Body of pancreas (tissue), 4 donors: ENCODE data around the gene CDH16. TPM values are rescaled to one million over a fixed set of nuclear protein-coding genes. Genes with fewer than 3 reads are reported as not detected.

Experiments
- ATAC-seq: fragments of 150-250 bp; one replicate; pipeline ENCODE4 v1.9.1; 2016
- DNase-seq, 4 donors: peaks; one replicate each; pipeline ENCODE4 v3.0.0-alpha.2; 2019
- H3K27ac ChIP-seq, 4 donors: fragments of 200-600 bp; sonication (generic); 1 replicate in 3 of 4; 2 replicates in 1 of 4; pipeline versions ENCODE4 v1.5.1 to v1.6.1; 2016 to 2019; ENCODE audit warnings: mild to moderate bottlenecking in 1 of 4, mixed read lengths in 1 of 4, moderate library complexity in 1 of 4
- H3K27me3 ChIP-seq, 2 donors: fragments of 200-600 bp; sonication (generic); one replicate each; pipeline ENCODE4 v1.6.0; 2016; ENCODE audit warnings: mild to moderate bottlenecking in 1 of 2
- H3K36me3 ChIP-seq, 2 donors: fragments of 200-600 bp; sonication (generic); replicated peaks in 1 of 2; 2 replicates each; pipeline ENCODE4 v1.5.1; 2016; ENCODE audit warnings: low read depth in 2 of 2; ENCODE audit not compliant: insufficient read depth in 1 of 2
- H3K4me1 ChIP-seq: fragments of 200-600 bp; sonication (generic); one replicate; pipeline ENCODE4 v1.6.0; 2016
- H3K4me3 ChIP-seq, 2 donors: fragments of 200-600 bp; sonication (generic); 1 replicate in 1 of 2; 2 replicates in 1 of 2; pipeline ENCODE4 v1.5.1; 2016 to 2019
- H3K9me3 ChIP-seq, 3 donors: fragments of 200-600 bp; sonication (generic); 1 replicate in 2 of 3; 2 replicates in 1 of 3; pipeline ENCODE4 v1.5.1; 2016
- CTCF ChIP-seq, 7 experiments: fragments of 450-650 bp in 4 of 7; fragments of 200-600 bp in 3 of 7; sonication (generic) in 3 of 7; IDR thresholded peaks; one replicate each; pipeline ENCODE4 v1.5.1; 2016 to 2019; ENCODE audit warnings: antibody characterized with exemption in 7 of 7
- POLR2A ChIP-seq, 3 donors: fragments of 450-650 bp; IDR thresholded peaks; one replicate each; pipeline ENCODE4 v1.6.1; 2016; ENCODE audit warnings: antibody characterized with exemption in 3 of 3, mild to moderate bottlenecking in 2 of 3
- WGBS, 2 donors: methylation state at CpG; one replicate each; pipeline ENCODE4 v1.1.5; 2017; 5-methylcytosine and 5-hydroxymethylcytosine counted together
- intact Hi-C: fragments of 100-400 bp; cut with DNase I; formaldehyde crosslinking; loops from one replicate; pipeline ENCODE4 v1.15.1; 2023
- total RNA-seq, 2 donors: library from RNA; depleted of rRNA; stranded (reverse); fragments of >200 nt; gene quantifications; one replicate each; pipeline ENCODE4 v1.1.0, GENCODE V29; 2016

Gene CDH16
- total RNA-seq, 2 donors from 2014 or later, result not detected

- DNase-seq, result peak; percentile 87 to 89 (median 88)
Measured at GRCh38 chr16:66934138-66934838, 15.6 kb upstream of the CDH16 start, which contains the start of gene CIAO2B. Gene CIAO2B (minus strand): TSS chr16:66934402. CDS start chr16:66934364, 38 bp downstream.

GRCh38 chr16:66933776-66934137 lies 15.1 kb upstream of the CDH16 start:
- no peak for DNase-seq
- TF ChIP-seq POLR2A (IDR thresholded peaks at IDR 0.05) (no peak), CTCF (IDR thresholded peaks at IDR 0.05) (no peak)
- H3K4me1 ChIP-seq, result peaks cover 45% of the 10 kb centered on the region
- H3K27ac ChIP-seq, result peak overlapping the region; percentile 91 to 92 (median 92)
- ATAC-seq, result no peak
- peak overlapping the region; percentile 81 to 100 for H3K4me3 ChIP-seq
- intact Hi-C loops, result no loop called here
- no peaks in the 10 kb centered on the region for H3K27me3 ChIP-seq
- H3K9me3 ChIP-seq, result no peaks in the 10 kb centered on the region
- 0% methylated on average over 7 to 12 of the region's 12 CpGs for WGBS, 2 donors
- no peaks in the 10 kb centered on the region for H3K36me3 ChIP-seq

More at GRCh38 chr16:66934138-66934838, 15.6 kb upstream of the CDH16 start, which contains the start of gene CIAO2B:
- H3K9me3 ChIP-seq, result no peaks in the 10 kb centered on the region
- intact Hi-C loops, result no loop called here
- 0 to 1% methylated on average over 17 to 76 of the region's 76 CpGs for WGBS, 2 donors
- H3K4me3 ChIP-seq, result peak within 1 kb of the TSS; percentile 81 to 100
- H3K27me3 ChIP-seq, result no peaks in the 10 kb centered on the region
- peaks cover 45% of the 10 kb centered on the region for H3K4me1 ChIP-seq
- peak; percentile 89 for ATAC-seq
- H3K27ac ChIP-seq, result peak within 1 kb of the TSS; percentile 91 to 92 (median 92)
- TF ChIP-seq CTCF (IDR thresholded peaks at IDR 0.05) (no peak), POLR2A (IDR thresholded peaks at IDR 0.05) (peak; percentile 55 to 89 (median 84))
- no peaks in the 10 kb centered on the region for H3K36me3 ChIP-seq

GRCh38 chr16:66932076-66932475 lies 13.4 kb upstream of the CDH16 start:
- H3K36me3 ChIP-seq, result no peaks in the 10 kb centered on the region
- no peak for DNase-seq
- H3K4me3 ChIP-seq, result no peak overlapping the region
- H3K27ac ChIP-seq, result no peak overlapping the region
- no peak for ATAC-seq
- 74 to 78% methylated on average over 4 of the region's 4 CpGs for WGBS, 2 donors
- no peaks in the 10 kb centered on the region for H3K27me3 ChIP-seq
- H3K9me3 ChIP-seq, result no peaks in the 10 kb centered on the region
- intact Hi-C loops, result no loop called here
- H3K4me1 ChIP-seq, result peaks cover 35% of the 10 kb centered on the region
- TF ChIP-seq CTCF (IDR thresholded peaks at IDR 0.05) (no peak), POLR2A (IDR thresholded peaks at IDR 0.05) (no peak)

- TF ChIP-seq POLR2A (IDR thresholded peaks at IDR 0.05) (no peak), CTCF (IDR thresholded peaks at IDR 0.05) (no peak)
- WGBS, 2 donors, result 83 to 85% methylated on average over 2 of the region's 2 CpGs
- Histone ChIP-seq H3K27me3 (no peaks in the 10 kb centered on the region), H3K4me1 (peaks cover 31% of the 10 kb centered on the region), H3K36me3 (no peaks in the 10 kb centered on the region), H3K27ac (no peak overlapping the region), H3K9me3 (no peaks in the 10 kb centered on the region), H3K4me3 (no peak overlapping the region)
- no peak for ATAC-seq
- intact Hi-C loops, result no loop called here
- no peak for DNase-seq
Measured at GRCh38 chr16:66931665-66932064, 13.0 kb upstream of the CDH16 start.

- peaks cover 0 to 6% of the 10 kb centered on the region in 2 donors for H3K27me3 ChIP-seq
- ATAC-seq (no peak), DNase-seq (peak in 3 of 4 donors; percentile 50 to 56 (median 52))
- no peak overlapping the region for H3K4me3 ChIP-seq
- no peaks in the 10 kb centered on the region for H3K36me3 ChIP-seq
- intact Hi-C loops, result no loop called here
- H3K27ac ChIP-seq, result no peak overlapping the region
- TF ChIP-seq CTCF (IDR thresholded peaks at IDR 0.05), result no peak
- TF ChIP-seq POLR2A (IDR thresholded peaks at IDR 0.05), result no peak
- 33 to 38% methylated on average over 3 to 4 of the region's 4 CpGs for WGBS, 2 donors
- H3K9me3 ChIP-seq, result no peaks in the 10 kb centered on the region
- H3K4me1 ChIP-seq, result peaks cover 29% of the 10 kb centered on the region
Measured at GRCh38 chr16:66930189-66930588, 11.5 kb upstream of the CDH16 start.
